Stimulated activated CD4-positive, alpha-beta T cell treated with anti-CD3 and anti-CD28 coated beads, Interleukin-1b, Interleukin-23, amount 100 ng/mL, for 48 hours (primary cell): ENCODE measurements around the gene CEBPZ.

ENCODE experiments used
- DNase-seq: peaks from one replicate; pipeline ENCODE4 v3.0.0-alpha.2; 2020

Gene CEBPZ

GRCh38 chr2:37180006-37180639, 51.3 kb downstream of the CEBPZ start:
- no peak for DNase-seq

GRCh38 chr2:37173741-37174140, 57.7 kb downstream of the CEBPZ start:
- DNase-seq = no peak

- DNase-seq = no peak
These were observed 59.8 kb downstream of the CEBPZ start for GRCh38 chr2:37171624-37171950.

- DNase-seq = no peak
These were observed 63.0 kb downstream of the CEBPZ start for GRCh38 chr2:37168217-37168981.

GRCh38 chr2:37167636-37168180, 63.7 kb downstream of the CEBPZ start:
- no peak for DNase-seq

- DNase-seq = no peak
These were observed 66.6 kb downstream of the CEBPZ start for GRCh38 chr2:37164757-37165156.

GRCh38 chr2:37156857-37157714, 74.3 kb downstream of the CEBPZ start, which contains the start of gene EIF2AK2:
TSS of gene EIF2AK2 (minus strand) at chr2:37156980. CDS start at chr2:37147806, 9,174 bp downstream.
- peak; percentile 85 for DNase-seq

- peak; percentile 11 for DNase-seq
These were observed 75.1 kb downstream of the CEBPZ start for GRCh38 chr2:37156071-37156856.

GRCh38 chr2:37154785-37155184, 76.6 kb downstream of the CEBPZ start:
- DNase-seq = no peak

- no peak for DNase-seq
These were observed 78.2 kb downstream of the CEBPZ start for GRCh38 chr2:37153224-37153623.
